Chondrocyte (in vitro differentiated cells): Measurements from ENCODE around the gene ZDHHC1. TPM values are rescaled to one million over a fixed set of nuclear protein-coding genes. Genes with fewer than 3 reads are reported as not detected.

Experiments used
- DNase-seq: peaks from one replicate; pipeline ENCODE4 v3.0.0; 2021; ENCODE audit warnings: mixed read lengths, low spot score
- H3K27ac Mint-ChIP-seq: one replicate; pipeline ENCODE4 v1.8.0; 2021; ENCODE audit warnings: mild to moderate bottlenecking, moderate library complexity, mixed read lengths; ENCODE audit not compliant: unreplicated experiment
- H3K27me3 Mint-ChIP-seq: 2 replicates; pipeline ENCODE4 v1.8.0; 2021; ENCODE audit warnings: low read depth, mixed read lengths
- H3K36me3 Mint-ChIP-seq: 2 replicates; pipeline ENCODE4 v1.8.0; 2021; ENCODE audit warnings: low read depth, mixed read lengths
- H3K4me1 Mint-ChIP-seq: 2 replicates; pipeline ENCODE4 v1.8.0; 2021; ENCODE audit warnings: low read depth, mild to moderate bottlenecking, mixed read lengths
- H3K4me3 Mint-ChIP-seq: one replicate; pipeline ENCODE4 v1.8.0; 2021; ENCODE audit warnings: mild to moderate bottlenecking, moderate library complexity, mixed read lengths; ENCODE audit not compliant: unreplicated experiment
- H3K9me3 Mint-ChIP-seq: 2 replicates; pipeline ENCODE4 v1.8.0; 2021; ENCODE audit warnings: low read depth, mixed read lengths
- total RNA-seq: library from RNA; stranded (reverse); gene quantifications from 3 replicates; pipeline ENCODE4 v1.2.1, GENCODE V29; 2021
- TF ChIP-seq, protein P1 (sequence below): fragments of 200-600 bp; sonication (generic); IDR thresholded peaks from 2 replicates; pipeline ENCODE4 v1.5.0; 2021; ENCODE audit warnings: antibody characterized with exemption, mild to moderate bottlenecking, moderate library complexity

ZDHHC1 gene
- total RNA-seq, 1 donor from 2014 or later: 12.2 TPM

DNA sequence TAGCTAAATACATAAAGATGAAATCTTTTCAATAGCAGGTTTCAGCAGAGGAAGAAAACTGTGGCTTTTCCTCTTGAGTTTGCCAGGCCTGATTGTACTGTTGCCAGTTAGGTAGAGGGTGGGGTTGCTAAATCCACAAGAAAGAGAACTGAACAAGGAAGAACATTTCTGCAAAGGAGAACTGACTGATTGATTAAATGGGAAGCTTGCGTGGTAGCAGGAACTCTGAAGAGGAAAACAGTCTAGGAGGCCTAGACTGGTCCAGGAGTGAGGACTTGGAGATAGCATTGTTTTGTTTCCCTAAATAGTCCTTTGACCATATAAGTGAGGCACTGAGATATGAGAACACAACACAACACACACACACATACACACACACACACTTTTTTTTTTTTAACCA, 70.9 kb downstream of the ZDHHC1 start:
- DNase-seq: no peak
- Mint-ChIP-seq H3K4me1 (no peaks in the 10 kb centered on the region), H3K27ac (no peak overlapping the region), H3K27me3 (peaks cover 21% of the 10 kb centered on the region), H3K4me3 (no peak overlapping the region), H3K9me3 (no peaks in the 10 kb centered on the region), H3K36me3 (no peaks in the 10 kb centered on the region)
- TF ChIP-seq, protein P1, sequence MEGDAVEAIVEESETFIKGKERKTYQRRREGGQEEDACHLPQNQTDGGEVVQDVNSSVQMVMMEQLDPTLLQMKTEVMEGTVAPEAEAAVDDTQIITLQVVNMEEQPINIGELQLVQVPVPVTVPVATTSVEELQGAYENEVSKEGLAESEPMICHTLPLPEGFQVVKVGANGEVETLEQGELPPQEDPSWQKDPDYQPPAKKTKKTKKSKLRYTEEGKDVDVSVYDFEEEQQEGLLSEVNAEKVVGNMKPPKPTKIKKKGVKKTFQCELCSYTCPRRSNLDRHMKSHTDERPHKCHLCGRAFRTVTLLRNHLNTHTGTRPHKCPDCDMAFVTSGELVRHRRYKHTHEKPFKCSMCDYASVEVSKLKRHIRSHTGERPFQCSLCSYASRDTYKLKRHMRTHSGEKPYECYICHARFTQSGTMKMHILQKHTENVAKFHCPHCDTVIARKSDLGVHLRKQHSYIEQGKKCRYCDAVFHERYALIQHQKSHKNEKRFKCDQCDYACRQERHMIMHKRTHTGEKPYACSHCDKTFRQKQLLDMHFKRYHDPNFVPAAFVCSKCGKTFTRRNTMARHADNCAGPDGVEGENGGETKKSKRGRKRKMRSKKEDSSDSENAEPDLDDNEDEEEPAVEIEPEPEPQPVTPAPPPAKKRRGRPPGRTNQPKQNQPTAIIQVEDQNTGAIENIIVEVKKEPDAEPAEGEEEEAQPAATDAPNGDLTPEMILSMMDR: no peak

Other genes with a start within 250 kb of the ZDHHC1 start
- 21.9 to 34.6 TPM (median 31.2 TPM) in 3 replicates for gene NOL3, start 245.9 kb downstream of the ZDHHC1 start, total RNA-seq
- 28.0 to 45.0 TPM (median 29.9 TPM) in 3 replicates for gene MATCAP1, start 232.5 kb downstream of the ZDHHC1 start, total RNA-seq
- gene EXOC3L1, start 226.3 kb downstream of the ZDHHC1 start, total RNA-seq: not detected in 3 replicates
- gene E2F4, start 224.3 kb downstream of the ZDHHC1 start, total RNA-seq: 31.9 to 41.0 TPM (median 33.4 TPM) in 3 replicates
- gene ELMO3, start 217.3 kb downstream of the ZDHHC1 start, total RNA-seq: 1.1 to 1.2 TPM (median 1.1 TPM) in 3 replicates
- 41.7 to 55.7 TPM (median 43.2 TPM) in 3 replicates for gene TMEM208, start 189.3 kb downstream of the ZDHHC1 start, total RNA-seq
- gene FHOD1, start 169.0 kb downstream of the ZDHHC1 start, total RNA-seq: 32.9 to 50.1 TPM (median 35.6 TPM) in 3 replicates
- gene SLC9A5, start 167.5 kb downstream of the ZDHHC1 start, total RNA-seq: 3.0 to 5.6 TPM (median 3.4 TPM) in 3 replicates
- 17.5 to 22.4 TPM (median 18.9 TPM) in 3 replicates for gene PLEKHG4, start 136.9 kb downstream of the ZDHHC1 start, total RNA-seq
- gene KCTD19, start 89.7 kb downstream of the ZDHHC1 start, total RNA-seq: not detected in 3 replicates
- 0.20 TPM in 1 of 3 replicates, not detected in the others for gene LRRC36, start 89.7 kb downstream of the ZDHHC1 start, total RNA-seq
- gene TPPP3, start 23.0 kb downstream of the ZDHHC1 start, total RNA-seq: 2.7 to 3.6 TPM (median 3.3 TPM) in 3 replicates
- gene HSD11B2, start 14.6 kb upstream of the ZDHHC1 start, total RNA-seq: 0.20 to 0.77 TPM in 2 of 3 replicates, not detected in the other
- gene ATP6V0D1, start 64.7 kb upstream of the ZDHHC1 start, total RNA-seq: 83.8 to 89.8 TPM (median 85.5 TPM) in 3 replicates
- gene AGRP, start 67.1 kb upstream of the ZDHHC1 start, total RNA-seq: not detected in 3 replicates
- 52.0 to 99.1 TPM (median 97.6 TPM) in 3 replicates for gene RIPOR1, start 112.4 kb upstream of the ZDHHC1 start, total RNA-seq
- gene CTCF, start 146.0 kb upstream of the ZDHHC1 start, total RNA-seq: 31.2 to 34.2 TPM (median 32.3 TPM) in 3 replicates
- gene CARMIL2, start 228.7 kb upstream of the ZDHHC1 start, total RNA-seq: 0.97 to 1.8 TPM (median 1.5 TPM) in 3 replicates
- 16.2 to 18.0 TPM (median 17.2 TPM) in 3 replicates for gene ACD, start 243.8 kb upstream of the ZDHHC1 start, total RNA-seq
- 2.5 to 3.5 TPM (median 3.3 TPM) in 3 replicates for gene PARD6A, start 244.5 kb upstream of the ZDHHC1 start, total RNA-seq